Measurements from ENCODE around the gene TNFAIP1.

GRCh38 chr17:28385037-28385400 is 49.5 kb downstream of the TNFAIP1 start:
- no peak for TF ChIP-seq POLR2A (IDR thresholded peaks at IDR 0.05; ENCODE audit: low read depth)
- no peak for TF ChIP-seq CTCF (IDR thresholded peaks at IDR 0.05)
